HepG2 (cell line): ENCODE results near the gene POLR2H. TPM values are rescaled to one million over a fixed set of nuclear protein-coding genes. Genes with fewer than 3 reads are reported as not detected.

ENCODE experiments used
- CTCF ChIP-seq: sonication (generic); formaldehyde crosslinking; IDR thresholded peaks from 2 replicates; pipeline ENCODE4 v1.5.0; 2020; ENCODE audit warnings: mild to moderate bottlenecking, missing genetic modification reagents, moderate library complexity
- DMTF1 ChIP-seq: sonication (generic); formaldehyde crosslinking; IDR thresholded peaks from 2 replicates; pipeline ENCODE4 v1.4.0; 2020; ENCODE audit warnings: mild to moderate bottlenecking, missing genetic modification reagents
- HHEX ChIP-seq: IDR thresholded peaks from 2 replicates; pipeline ENCODE4 v1.6.1; 2016; ENCODE audit warnings: control low read depth
- MYNN ChIP-seq: sonication (generic); formaldehyde crosslinking; IDR thresholded peaks from 2 replicates; pipeline ENCODE4 v1.4.0; 2020; ENCODE audit warnings: mild to moderate bottlenecking, low read depth, missing genetic modification reagents
- NRL ChIP-seq: sonication (generic); formaldehyde crosslinking; IDR thresholded peaks from 2 replicates; pipeline ENCODE4 v1.5.0; 2020; ENCODE audit warnings: missing genetic modification reagents, mild to moderate bottlenecking, moderate library complexity, borderline replicate concordance
- PRDM10 ChIP-seq: sonication (generic); formaldehyde crosslinking; IDR thresholded peaks from 2 replicates; pipeline ENCODE4 v1.4.0; 2020; ENCODE audit warnings: low read depth, missing genetic modification reagents
- SAFB2 ChIP-seq: sonication (generic); formaldehyde crosslinking; IDR thresholded peaks from 2 replicates; pipeline ENCODE4 v1.5.1; 2020; ENCODE audit warnings: missing genetic modification reagents, low read depth, mild to moderate bottlenecking, borderline replicate concordance
- ZNF318 ChIP-seq: sonication (generic); formaldehyde crosslinking; IDR thresholded peaks from 2 replicates; pipeline ENCODE4 v1.4.0; 2020; ENCODE audit warnings: mild to moderate bottlenecking, missing genetic modification reagents
- ZNF580 ChIP-seq: IDR thresholded peaks from 2 replicates; pipeline ENCODE4 v1.6.1; 2016; ENCODE audit warnings: low read depth, borderline replicate concordance
- polyA plus RNA-seq, 8 experiments: library from polyadenylated mRNA; depleted of rRNA in 3 of 8; stranded (reverse) in 7 of 8; unstranded in 1 of 8; fragments of >200 nt; fragmentation: Illumina TruSeq in 4 of 8; extraction: Trizol in 4 of 8; gene quantifications; 2 replicates each; pipeline versions ENCODE4 v1.2.1 to v1.2.3, GENCODE V29; 2011 to 2016; ENCODE audit warnings: low read depth in 4 of 8, missing spikeins in 1 of 8, mixed read lengths in 1 of 8; ENCODE audit not compliant: insufficient read depth in 1 of 8
- total RNA-seq, 5 experiments: library from RNA; depleted of rRNA; stranded (reverse); fragments of >200 nt; fragmentation: Illumina TruSeq; extraction: Trizol; gene quantifications; 2 replicates each; pipeline ENCODE4 v1.2.3, GENCODE V29; 2016; ENCODE audit warnings: low read depth in 1 of 5

Gene POLR2H
- total and polyA plus RNA-seq, 2 of the 13 experiments (the other 11 are each of a cell fraction or from before 2014, with no cell fraction given): 118 to 194 TPM

- no peak for TF ChIP-seq ZNF318
- peak; percentile 95 for TF ChIP-seq CTCF (CRISPR knock-in tag)
- no peak for TF ChIP-seq PRDM10 (CRISPR knock-in tag)
- no peak for TF ChIP-seq ZNF580
- TF ChIP-seq DMTF1 (CRISPR knock-in tag): no peak
- TF ChIP-seq NRL (CRISPR knock-in tag): 0 out of 2 replicates have a peak, but pooled peaks have one; percentile 19
- TF ChIP-seq SAFB2: no peak
- TF ChIP-seq MYNN (CRISPR knock-in tag): no peak
- no peak for TF ChIP-seq HHEX (CRISPR knock-in tag)
These were observed 56.3 kb downstream of the POLR2H start (continued) for GRCh38 chr3:184417619-184418327.
